ENCODE results near the gene NAP1L5.
A peak's percentile ranks its signal among the peaks of the same experiment; 100 is the strongest.

NAP1L5 gene, protein sequence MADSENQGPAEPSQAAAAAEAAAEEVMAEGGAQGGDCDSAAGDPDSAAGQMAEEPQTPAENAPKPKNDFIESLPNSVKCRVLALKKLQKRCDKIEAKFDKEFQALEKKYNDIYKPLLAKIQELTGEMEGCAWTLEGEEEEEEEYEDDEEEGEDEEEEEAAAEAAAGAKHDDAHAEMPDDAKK

GRCh38 chr4:88697588-88698329 is at the start of gene NAP1L5:
Gene NAP1L5 (minus strand): TSS chr4:88697829. CDS start chr4:88697754, 75 bp downstream.
- DNase-seq (ENCODE audit: low read depth, low spot score) = peak; percentile 45

- DNase-seq (ENCODE audit: low read depth, low spot score) = no peak
Observed at GRCh38 chr4:88747351-88747750, 49.7 kb upstream of the NAP1L5 start.

DNA sequence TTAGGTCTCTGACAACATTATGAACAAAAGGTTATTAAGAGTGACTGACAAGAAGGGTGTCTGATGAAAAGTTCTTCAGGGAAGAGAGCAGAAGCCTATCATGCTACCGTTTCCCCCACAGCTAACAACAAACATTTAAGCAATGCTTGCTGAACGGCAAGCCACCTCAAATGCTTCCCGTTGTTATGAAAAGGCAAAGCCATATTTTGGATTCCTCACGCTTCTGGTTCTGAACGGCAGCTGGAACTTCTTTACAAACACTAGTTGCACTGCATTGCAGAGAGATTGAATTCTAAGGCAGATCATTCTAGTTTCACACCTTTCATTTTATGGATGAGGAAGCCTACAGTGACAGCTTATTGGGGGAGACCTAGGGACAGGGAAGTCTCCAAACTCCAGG is 48.6 kb upstream of the NAP1L5 start:
- no peak for DNase-seq (ENCODE audit: low read depth, low spot score)

DNA sequence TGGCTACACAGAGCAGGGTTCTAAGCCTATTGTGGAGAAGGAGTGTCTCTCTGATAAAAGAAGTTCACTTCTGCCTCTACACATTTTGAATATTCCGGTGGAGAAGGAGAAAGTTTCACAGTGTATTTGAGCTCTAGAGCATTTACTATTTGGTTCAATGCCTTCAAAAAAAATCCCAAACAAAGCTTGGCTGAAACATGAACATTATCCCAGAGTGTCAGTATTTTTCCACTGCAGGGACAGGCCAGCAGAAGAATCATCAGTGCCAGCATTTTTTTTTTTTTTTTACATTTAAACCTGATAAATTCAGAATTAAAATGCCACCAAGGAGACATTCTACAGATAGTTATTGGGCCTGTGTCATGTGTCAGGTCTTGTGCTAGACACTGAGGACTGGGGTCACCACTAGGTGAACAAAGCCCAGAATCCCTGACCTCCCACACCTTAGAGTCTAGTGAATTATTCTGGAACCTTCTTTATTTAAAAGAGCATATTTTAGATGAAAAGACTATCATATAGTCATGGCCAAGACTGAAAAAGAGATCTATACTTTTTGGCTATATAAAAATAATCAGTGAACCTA is 48.0 kb upstream of the NAP1L5 start:
- no peak for DNase-seq (ENCODE audit: low read depth, low spot score)

DNA sequence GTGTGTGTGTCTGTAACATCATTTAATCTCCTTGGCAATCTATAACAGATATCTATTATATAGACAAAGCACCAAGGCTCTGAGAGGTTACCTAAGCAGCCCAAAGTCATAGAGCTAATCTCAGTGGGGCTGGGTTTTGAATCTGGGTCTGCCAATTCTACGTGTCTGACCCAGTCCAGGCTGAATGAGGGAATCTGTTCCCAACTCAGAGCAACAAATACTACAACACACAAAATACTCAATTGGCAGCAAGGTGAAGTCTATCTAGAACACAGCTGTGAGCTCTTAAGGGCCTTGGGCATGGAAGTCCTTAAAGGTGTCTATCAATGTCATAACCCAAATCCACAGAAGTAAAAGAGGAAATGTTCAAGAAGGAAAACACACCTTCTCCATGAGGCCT is 47.5 kb upstream of the NAP1L5 start:
- DNase-seq (ENCODE audit: low read depth, low spot score) = no peak

DNA sequence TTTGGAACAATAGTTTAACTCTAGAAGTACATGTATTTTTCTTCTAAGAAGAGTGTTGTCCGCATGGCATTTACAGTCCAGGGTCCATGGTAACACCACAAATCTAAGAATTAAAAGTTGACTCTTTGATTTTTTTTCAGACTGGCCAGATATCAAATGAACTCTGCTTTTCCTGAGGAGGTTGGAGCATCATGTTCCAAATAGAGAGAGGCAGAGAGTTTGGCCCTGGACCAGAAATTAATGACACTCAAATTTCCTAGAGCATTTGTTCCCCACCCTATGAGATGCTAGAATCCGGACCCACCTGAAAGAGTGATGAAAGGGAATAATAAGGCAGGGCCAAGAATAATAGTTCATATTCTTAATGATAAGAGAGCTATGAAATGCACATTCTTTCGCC is 47.0 kb upstream of the NAP1L5 start:
- no peak for DNase-seq (ENCODE audit: low read depth, low spot score)

- DNase-seq (ENCODE audit: low read depth, low spot score) = no peak
Observed at GRCh38 chr4:88743696-88744095, 46.1 kb upstream of the NAP1L5 start.

- no peak for DNase-seq (ENCODE audit: low read depth, low spot score)
Observed at GRCh38 chr4:88742561-88742960, 44.9 kb upstream of the NAP1L5 start.

DNA sequence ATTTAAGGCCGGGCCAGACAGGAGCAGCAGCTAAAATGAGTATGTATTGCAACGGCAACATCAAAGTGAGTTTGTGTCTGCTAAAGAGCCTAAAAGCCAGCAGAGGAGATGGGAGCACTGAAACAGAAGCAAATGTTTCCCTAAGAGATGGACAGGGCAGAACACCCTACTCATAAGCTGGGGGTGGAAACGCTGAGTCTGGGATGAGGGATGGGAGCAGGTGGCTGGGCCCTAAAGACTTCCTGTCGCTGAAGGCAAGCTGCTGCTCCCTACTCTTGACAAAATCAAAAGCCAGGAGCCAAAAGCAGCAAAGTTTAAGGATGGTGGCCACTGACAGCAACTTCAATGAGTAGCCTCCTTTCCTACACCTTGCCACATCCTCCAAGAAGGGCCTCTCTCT is 40.6 kb upstream of the NAP1L5 start:
- DNase-seq (ENCODE audit: low read depth, low spot score) = no peak

DNA sequence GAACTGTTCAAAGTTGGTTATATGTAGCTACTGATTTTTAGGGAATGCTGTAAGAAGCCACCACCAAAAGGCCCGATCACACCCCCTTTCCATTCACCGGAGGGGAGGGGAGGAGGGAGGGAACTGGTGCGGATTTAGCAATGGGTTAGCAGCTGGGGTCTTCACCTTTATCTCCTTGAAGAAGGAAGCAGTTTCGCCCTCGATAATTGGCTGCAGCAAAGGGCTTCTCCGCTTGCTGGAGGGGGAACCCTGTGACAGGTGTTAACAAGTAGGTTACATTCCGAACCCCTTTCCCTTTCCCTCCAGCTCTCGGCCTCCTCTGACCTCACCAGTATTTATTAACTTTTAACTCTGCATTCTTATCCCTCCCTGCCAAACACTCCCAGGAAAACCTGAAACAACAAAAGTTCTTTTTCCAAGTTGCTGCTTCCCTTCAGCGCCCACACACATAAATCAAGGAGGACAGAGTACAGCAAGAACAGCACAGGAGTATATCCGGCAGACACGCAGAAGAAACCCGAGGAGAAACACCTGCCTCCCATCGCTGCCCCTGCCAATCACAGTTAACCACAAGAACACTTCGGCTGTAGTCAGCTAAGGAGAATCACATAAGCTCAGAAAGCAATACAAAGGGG is 39.8 kb upstream of the NAP1L5 start:
- DNase-seq (ENCODE audit: low read depth, low spot score) = no peak

DNA sequence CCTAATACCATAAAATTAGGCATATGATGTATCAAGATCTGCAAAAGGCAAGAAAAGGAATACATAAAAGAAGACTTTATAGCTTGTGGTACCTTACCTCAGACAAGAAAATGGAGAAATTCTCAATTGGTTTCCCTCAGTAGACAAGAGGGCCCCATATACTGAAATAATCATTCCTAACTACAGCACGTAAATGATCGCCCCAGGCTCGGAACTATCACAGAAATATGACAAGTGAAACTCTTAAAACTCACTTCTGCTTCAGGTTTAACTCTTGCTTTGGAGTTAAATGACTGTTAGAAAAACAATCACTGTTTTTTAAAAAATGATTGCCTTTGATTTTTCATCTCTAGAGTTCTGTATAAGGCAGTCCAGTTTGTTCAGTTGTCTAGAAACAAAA is 38.6 kb upstream of the NAP1L5 start:
- no peak for DNase-seq (ENCODE audit: low read depth, low spot score)

GRCh38 chr4:88735564-88735963 is 37.9 kb upstream of the NAP1L5 start:
- DNase-seq (ENCODE audit: low read depth, low spot score) = no peak

DNA sequence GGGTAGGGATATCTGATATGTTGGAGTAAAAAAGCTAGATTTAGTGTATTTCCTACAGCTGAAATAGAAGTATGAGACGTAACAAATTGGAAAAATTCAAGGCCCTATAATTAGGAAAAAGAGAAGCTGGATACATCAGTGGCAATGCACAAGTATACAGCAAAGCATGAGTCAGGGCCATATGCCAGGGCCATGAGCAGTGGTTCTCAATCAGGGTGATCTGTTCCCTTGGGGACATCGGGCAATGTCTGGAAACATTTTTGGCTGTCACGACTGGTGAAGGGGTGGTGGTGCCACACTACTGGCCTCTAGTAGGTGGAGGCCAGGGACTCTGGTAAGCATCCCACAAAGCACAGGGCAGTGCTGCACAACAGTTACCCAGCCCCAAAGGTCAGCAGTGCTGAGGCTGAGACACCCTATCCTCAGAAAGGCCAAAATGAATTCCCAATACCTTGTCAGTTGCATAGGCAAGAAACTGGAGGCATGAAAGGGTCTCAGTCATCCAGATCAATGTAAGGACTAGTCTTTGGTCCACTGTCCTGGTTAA is 36.8 kb upstream of the NAP1L5 start:
- DNase-seq (ENCODE audit: low read depth, low spot score) = no peak

DNA sequence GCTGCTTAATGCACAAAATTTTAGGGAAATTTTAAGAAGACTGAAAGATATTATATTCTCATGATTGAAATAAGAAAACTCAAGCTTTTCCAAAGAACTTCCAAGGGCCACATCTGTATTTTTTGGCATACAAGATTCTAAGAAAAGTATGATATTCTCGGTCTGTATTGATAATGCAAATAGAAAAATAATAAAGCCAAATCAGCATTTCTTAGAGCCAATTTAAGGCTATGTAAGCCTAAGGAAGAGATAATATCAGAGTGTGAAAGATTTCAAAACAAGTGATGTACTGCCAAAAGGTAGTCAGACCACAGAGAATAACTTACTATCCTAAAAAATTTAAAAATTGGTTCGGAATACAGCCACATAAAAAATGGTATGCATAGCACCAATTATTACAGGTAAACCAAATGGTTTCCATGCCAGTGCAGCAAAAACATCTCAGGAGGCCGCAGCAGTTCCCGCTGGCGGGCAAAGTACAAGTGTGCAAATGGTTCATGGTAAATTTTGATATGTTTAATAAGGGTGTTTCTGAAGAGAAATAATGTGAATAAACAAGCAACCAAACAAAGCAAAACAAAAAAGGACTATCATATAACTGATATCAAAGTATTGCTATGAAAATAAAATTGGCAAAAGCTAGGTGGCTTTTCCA is 35.2 kb upstream of the NAP1L5 start:
- no peak for DNase-seq (ENCODE audit: low read depth, low spot score)

DNA sequence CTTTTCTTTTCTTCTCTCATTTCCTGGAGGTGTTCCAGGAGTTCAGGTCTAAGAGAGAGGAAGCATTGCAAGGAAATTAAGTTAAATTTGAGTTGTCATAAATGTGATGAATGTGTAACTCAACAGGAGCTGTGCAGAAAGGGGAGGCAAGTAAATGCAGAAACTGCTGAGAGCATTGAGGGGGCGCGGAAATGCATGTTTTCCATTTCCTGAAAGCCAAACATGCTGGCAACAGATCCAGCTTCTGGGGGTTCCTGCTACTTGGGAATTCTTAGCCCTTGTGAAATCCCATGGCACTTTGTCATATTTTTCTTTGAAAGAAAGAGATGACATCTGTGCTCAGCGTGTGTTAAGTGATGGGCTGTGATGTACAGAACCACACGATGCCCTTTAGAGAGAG is 33.8 kb upstream of the NAP1L5 start:
- no peak for DNase-seq (ENCODE audit: low read depth, low spot score)

DNA sequence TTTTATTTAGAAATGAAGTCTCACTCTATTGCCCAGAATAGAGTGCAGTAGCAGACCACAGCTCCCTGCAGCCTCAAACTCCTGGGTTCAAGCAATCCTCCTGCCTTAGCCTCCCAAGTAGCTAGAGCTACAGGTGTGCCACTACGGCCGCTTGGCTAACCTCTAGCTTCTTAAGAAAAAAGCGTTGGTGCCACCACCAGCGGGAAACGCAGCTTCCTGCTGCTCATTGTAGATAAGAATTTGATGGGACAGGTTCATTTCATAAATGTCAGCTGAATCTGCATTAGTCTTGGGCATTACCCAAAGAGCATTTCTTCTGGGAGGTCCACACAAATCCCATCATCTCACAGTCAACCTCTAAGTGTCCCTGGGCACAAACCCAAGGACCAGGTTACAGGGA is 33.2 kb upstream of the NAP1L5 start:
- no peak for DNase-seq (ENCODE audit: low read depth, low spot score)

GRCh38 chr4:88729146-88729760 is 31.6 kb upstream of the NAP1L5 start:
- DNase-seq (ENCODE audit: low read depth, low spot score) = no peak

DNA sequence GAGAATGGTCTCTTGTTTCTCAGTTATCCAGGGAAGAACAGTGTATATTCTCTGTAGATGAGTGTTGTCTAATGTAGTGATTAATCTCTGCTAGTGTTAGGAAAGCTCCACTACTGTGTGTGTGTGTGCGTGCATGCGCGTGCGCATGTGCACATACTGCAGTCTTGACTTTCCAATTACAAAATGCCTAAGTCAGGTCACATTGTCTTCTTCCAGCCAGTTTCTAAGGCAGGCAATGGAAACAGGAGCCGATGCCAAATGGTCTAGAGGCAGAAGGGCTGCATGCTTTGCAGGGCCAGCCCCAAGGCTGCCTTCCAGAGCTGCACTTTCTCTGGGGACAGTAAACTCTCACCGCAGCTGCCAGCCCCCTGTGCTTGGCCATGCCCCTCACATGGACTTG is 30.5 kb upstream of the NAP1L5 start:
- DNase-seq (ENCODE audit: low read depth, low spot score) = no peak

DNA sequence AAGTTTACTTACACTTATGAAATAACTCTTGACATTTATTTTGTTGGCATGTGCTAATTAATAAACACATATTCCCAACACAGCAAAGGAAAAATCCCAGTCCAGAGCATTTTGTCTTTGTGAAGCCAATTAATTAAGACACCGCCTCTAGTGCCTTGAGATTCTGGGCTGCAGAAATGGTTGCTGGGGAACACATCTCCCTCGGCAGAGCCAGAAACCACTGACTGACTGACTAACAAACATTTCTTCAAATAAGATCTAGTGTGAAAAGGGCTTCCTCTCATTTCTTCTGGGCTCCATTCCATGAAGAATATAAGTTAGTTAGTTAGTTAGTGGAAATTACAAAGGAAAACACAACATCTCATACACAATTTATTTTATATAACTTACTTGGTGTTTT is 28.4 kb upstream of the NAP1L5 start:
- DNase-seq (ENCODE audit: low read depth, low spot score) = no peak

GRCh38 chr4:88725143-88725542 is 27.5 kb upstream of the NAP1L5 start:
- no peak for DNase-seq (ENCODE audit: low read depth, low spot score)

DNA sequence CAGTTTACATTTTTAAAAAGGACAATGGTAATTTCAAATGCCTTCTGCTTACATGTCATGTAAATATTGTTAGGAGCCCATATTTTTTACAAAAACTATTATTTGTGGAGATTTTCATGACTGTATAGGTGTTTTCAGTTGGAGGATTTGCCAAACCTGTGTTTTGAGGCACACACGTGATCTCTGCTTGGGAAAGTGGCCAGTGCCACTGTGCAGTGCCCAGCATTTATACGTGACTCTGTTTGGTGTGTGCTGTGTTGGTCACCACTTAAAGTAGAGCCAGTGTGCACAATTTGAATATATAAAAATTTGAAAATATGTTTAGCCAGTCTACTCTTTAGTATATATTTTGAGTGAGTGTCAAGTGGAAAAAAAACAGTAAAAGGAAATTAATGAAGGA is 26.8 kb upstream of the NAP1L5 start:
- no peak for DNase-seq (ENCODE audit: low read depth, low spot score)

DNA sequence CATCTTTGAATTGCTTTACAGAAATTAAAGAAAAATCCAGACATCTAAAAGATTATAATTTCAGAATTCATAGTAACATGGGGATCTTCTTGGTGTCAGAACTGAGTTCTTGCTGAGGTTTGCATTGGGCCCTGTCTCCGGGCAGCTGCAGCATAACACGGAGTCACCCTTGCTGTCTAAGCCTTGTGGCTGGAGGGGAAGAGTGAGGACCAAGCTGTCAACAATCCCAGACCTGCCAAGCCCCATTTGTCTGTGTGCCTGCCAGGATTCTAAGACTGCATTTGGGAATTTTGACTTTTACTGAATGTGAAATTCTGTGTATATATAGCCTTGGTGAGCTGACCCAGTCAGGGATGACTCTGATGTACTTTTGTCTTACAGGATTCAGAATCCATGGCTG is 25.2 kb upstream of the NAP1L5 start:
- DNase-seq (ENCODE audit: low read depth, low spot score) = no peak
